GM12878 (cell line): ENCODE data around the gene HK1.

Experiments used
- BRCA1 ChIP-seq: IDR thresholded peaks from 2 replicates; pipeline ENCODE4 v1.6.1; 2011; ENCODE audit warnings: low read depth, low read length, improper control_type of control experiment
- CTCF ChIP-seq, 3 experiments: IDR thresholded peaks in 2 of 3; conservative IDR thresholded peaks in 1 of 3; 2 replicates each; pipeline ENCODE4 v1.5.1; 2011; ENCODE audit warnings: low read depth in 3 of 3, low read length in 3 of 3, mild to moderate bottlenecking in 3 of 3, control low read depth in 2 of 3, moderate library complexity in 2 of 3, inconsistent platforms in 1 of 3, mixed read lengths in 1 of 3; ENCODE audit not compliant: control insufficient read depth in 2 of 3, insufficient read depth in 1 of 3; ENCODE audit errors: extremely low read depth in 1 of 3
- EP300 ChIP-seq, 2 experiments: fragments of 150-350 bp in 1 of 2; IDR thresholded peaks; 2 replicates each; pipeline ENCODE4 v1.6.1; 2011 to 2012; ENCODE audit warnings: low read depth in 2 of 2, low read length in 2 of 2, borderline replicate concordance in 1 of 2, improper control_type of control experiment in 1 of 2, inconsistent platforms in 1 of 2; ENCODE audit not compliant: control insufficient read depth in 1 of 2
- POLR2AphosphoS2 ChIP-seq: IDR thresholded peaks from 2 replicates; pipeline ENCODE4 v1.6.1; 2011; ENCODE audit warnings: low read depth, mild to moderate bottlenecking, low read length, improper control_type of control experiment, moderate library complexity
- POLR2AphosphoS5 ChIP-seq: IDR thresholded peaks from 2 replicates; pipeline ENCODE4 v1.6.1; 2011; ENCODE audit warnings: mild to moderate bottlenecking, low read length, inconsistent platforms
- SREBF2 ChIP-seq: IDR thresholded peaks from 2 replicates; pipeline ENCODE4 v1.6.1; 2012; ENCODE audit warnings: mild to moderate bottlenecking, low read length

GRCh38 chr10:69243817-69244216 is 34.5 kb upstream of the HK1 start:
- TF ChIP-seq EP300 (IDR thresholded peaks at IDR 0.05; ENCODE audit: borderline replicate concordance in 1 of 2, control insufficient read depth in 1 of 2, low read depth in 2 of 2, low read length in 2 of 2) (no peak), CTCF (IDR thresholded peaks at IDR 0.05 in 2 of 3, conservative IDR thresholded peaks at IDR 0.05 in 1 of 3; ENCODE audit: control insufficient read depth in 2 of 3, extremely low read depth in 1 of 3, insufficient read depth in 1 of 3, low read depth in 3 of 3, low read length in 3 of 3) (no peak), POLR2AphosphoS5 (no peak), BRCA1 (no peak), SREBF2 (no peak), POLR2AphosphoS2 (no peak)
